ENCODE results near the gene BAZ2B.
A peak's percentile ranks its signal among the peaks of the same experiment; 100 is the strongest.

Gene BAZ2B

DNA sequence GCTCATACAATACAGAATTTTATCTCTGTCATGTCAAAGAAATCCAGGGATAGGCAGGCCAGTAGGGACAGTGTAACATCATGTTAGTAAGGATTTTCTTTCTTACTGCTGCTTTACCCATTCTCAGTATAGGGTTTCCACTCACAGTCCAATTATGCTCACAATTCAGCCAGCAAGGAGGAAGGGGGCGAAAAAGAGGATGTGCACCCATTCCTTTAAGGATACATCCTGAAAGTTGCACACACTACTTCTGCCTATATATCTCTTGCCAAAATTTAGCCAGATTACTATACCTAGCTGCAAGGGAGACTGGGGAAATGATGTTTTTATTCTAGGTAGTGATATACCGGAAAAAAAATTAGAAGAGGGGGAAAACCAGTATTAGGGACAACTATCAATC is 66.1 kb downstream of the BAZ2B start:
- no peak for DNase-seq
- in situ Hi-C loops (cut with HindIII; ENCODE audit: low pct_ligation_motif_present, low sequenced_read_pairs) = no loop called here
- H3K36me3 ChIP-seq (replicated peaks) = no peaks in the 10 kb centered on the region

DNA sequence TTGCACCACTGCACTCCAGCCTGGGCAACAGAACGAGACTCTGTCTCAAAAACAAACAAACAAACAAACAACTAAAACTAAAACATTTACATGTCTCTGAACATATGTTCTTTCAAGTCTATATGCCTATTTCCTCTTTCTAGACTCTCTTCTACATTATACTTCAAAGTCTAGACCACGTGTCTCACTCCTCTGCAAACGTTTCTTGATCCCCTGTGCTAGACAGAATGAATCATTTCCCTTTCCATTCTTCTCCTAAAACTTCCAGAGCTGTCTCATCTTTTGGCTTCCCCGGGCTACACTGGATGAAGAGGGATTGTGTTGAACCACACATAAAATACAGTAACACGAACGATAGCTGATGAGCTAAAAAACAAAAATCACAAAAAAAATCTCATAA is 67.1 kb downstream of the BAZ2B start:
- TF ChIP-seq, protein P1, sequence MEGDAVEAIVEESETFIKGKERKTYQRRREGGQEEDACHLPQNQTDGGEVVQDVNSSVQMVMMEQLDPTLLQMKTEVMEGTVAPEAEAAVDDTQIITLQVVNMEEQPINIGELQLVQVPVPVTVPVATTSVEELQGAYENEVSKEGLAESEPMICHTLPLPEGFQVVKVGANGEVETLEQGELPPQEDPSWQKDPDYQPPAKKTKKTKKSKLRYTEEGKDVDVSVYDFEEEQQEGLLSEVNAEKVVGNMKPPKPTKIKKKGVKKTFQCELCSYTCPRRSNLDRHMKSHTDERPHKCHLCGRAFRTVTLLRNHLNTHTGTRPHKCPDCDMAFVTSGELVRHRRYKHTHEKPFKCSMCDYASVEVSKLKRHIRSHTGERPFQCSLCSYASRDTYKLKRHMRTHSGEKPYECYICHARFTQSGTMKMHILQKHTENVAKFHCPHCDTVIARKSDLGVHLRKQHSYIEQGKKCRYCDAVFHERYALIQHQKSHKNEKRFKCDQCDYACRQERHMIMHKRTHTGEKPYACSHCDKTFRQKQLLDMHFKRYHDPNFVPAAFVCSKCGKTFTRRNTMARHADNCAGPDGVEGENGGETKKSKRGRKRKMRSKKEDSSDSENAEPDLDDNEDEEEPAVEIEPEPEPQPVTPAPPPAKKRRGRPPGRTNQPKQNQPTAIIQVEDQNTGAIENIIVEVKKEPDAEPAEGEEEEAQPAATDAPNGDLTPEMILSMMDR (IDR thresholded peaks at IDR 0.05; ENCODE audit: low read depth, low read length, missing control alignments) = no peak
- Histone ChIP-seq H3K4me3 (ENCODE audit: low read depth, low read length) (no peak overlapping the region), H3K27me3 (replicated peaks) (no peaks in the 10 kb centered on the region), H3K27ac (no peak overlapping the region), H3K36me3 (replicated peaks) (no peaks in the 10 kb centered on the region)
- in situ Hi-C loops (cut with HindIII; ENCODE audit: low pct_ligation_motif_present, low sequenced_read_pairs) = no loop called here
- DNase-seq = peak; percentile 28

More for the DNA sequence above, 66.1 kb downstream of the BAZ2B start:
- Histone ChIP-seq H3K4me3 (ENCODE audit: low read depth, low read length) (no peak overlapping the region), H3K27me3 (replicated peaks) (no peaks in the 10 kb centered on the region), H3K27ac (no peak overlapping the region)
- TF ChIP-seq, protein P1 (IDR thresholded peaks at IDR 0.05; ENCODE audit: low read depth, low read length, missing control alignments) = no peak

DNA sequence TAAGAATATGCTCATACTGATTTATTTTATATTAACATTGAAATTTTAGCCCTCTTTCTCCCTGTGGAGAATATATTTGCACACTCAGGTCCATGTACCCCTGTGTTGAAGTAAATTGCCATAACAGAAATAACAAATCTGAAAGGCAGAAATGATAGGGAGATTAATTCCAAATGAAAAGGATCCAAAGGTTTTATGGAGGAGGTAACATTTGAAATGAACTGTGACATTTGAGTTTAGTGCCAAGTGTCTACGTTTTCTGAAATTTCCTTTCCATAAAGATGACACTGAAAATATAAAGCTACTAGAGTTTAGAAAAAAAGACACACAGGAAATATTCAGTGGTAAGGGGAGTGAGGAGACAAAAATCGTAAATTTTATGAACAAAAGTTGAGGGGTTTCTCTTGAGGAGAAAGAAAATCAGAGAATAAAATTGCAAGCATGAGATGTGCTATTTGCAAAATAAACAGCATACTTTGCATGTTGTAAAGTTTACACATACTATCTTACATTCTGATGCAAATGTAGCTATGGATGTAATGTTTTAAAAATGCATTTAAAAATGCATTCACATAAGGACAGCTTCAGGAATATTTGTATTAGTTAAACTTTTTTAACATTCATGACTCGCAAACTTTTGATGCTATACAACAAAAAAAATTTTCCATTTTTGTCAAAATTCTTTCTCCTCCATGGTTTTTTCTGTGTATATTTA is 69.5 kb downstream of the BAZ2B start:
- DNase-seq = no peak
- no peaks in the 10 kb centered on the region for H3K36me3 ChIP-seq (replicated peaks)
- no peaks in the 10 kb centered on the region for H3K27me3 ChIP-seq (replicated peaks)
- TF ChIP-seq, protein P1 (IDR thresholded peaks at IDR 0.05; ENCODE audit: low read depth, low read length, missing control alignments) = no peak
- in situ Hi-C loops (cut with HindIII; ENCODE audit: low pct_ligation_motif_present, low sequenced_read_pairs) = no loop called here
- no peak overlapping the region for H3K4me3 ChIP-seq (ENCODE audit: low read depth, low read length)
- no peak overlapping the region for H3K27ac ChIP-seq

DNA sequence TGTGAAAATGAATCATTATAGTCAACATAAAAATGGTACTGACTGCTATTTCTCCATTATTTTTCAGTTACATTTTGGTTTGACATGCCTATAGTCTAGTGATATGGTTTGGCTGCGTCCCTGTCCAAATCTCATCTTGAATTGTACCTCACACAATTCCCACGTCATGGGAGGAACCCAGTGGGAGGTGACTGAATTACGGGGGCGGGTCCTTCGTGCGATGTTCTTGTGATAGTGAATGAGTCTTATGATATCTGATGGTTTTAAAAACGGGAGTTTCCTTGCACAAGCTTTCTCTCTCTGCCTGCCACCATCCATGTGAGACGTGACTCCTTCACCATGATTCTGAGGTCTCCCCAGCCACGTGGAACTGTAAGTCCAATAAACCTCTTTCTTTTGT is 70.3 kb downstream of the BAZ2B start:
- Histone ChIP-seq H3K36me3 (replicated peaks) (no peaks in the 10 kb centered on the region), H3K27ac (no peak overlapping the region), H3K27me3 (replicated peaks) (no peaks in the 10 kb centered on the region), H3K4me3 (ENCODE audit: low read depth, low read length) (no peak overlapping the region)
- TF ChIP-seq, protein P1 (IDR thresholded peaks at IDR 0.05; ENCODE audit: low read depth, low read length, missing control alignments) = no peak
- in situ Hi-C loops (cut with HindIII; ENCODE audit: low pct_ligation_motif_present, low sequenced_read_pairs) = no loop called here
- no peak for DNase-seq

DNA sequence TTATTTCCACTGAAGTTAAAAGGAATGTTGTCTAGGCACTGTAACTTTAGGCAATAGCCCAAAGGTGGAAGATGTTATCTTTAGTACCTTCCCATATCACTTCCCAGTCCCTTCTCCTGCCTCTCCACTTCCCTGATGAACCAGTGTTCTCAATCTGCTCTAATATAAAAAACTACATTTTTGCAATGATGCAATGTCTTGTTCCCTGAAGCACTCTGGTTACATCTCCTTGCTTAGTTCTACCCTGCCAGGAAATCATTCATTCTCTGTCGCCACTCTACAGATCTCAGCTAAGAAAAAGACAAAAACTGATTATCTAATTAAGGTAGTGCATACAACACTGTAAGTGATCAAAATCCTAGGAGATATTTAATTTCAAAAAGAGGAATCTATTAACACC is 71.3 kb downstream of the BAZ2B start:
- DNase-seq = no peak
- TF ChIP-seq, protein P1 (IDR thresholded peaks at IDR 0.05; ENCODE audit: low read depth, low read length, missing control alignments) = no peak
- no peaks in the 10 kb centered on the region for H3K27me3 ChIP-seq (replicated peaks)
- in situ Hi-C loops (cut with HindIII; ENCODE audit: low pct_ligation_motif_present, low sequenced_read_pairs) = no loop called here
- H3K4me3 ChIP-seq (ENCODE audit: low read depth, low read length) = no peak overlapping the region
- no peaks in the 10 kb centered on the region for H3K36me3 ChIP-seq (replicated peaks)
- H3K27ac ChIP-seq = no peak overlapping the region

DNA sequence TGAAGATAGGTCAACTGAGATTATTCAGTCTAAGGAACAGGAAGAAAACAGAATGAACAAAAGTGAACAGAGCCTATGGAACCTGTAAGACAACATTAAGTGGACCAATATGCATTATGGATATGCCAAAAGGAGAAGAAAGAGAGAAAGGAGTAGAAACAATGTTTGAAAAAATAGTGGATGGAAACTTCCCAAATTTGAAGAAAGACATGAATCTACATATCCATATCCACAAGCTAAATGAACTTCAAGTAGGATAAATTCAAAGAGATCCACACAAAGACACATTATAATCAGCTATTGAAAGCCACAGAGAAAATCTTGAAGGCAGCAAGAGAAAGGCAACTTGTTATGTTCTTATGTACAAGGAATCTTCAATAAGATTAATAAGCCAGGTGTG is 74.2 kb downstream of the BAZ2B start:
- H3K27ac ChIP-seq = no peak overlapping the region
- in situ Hi-C loops (cut with HindIII; ENCODE audit: low pct_ligation_motif_present, low sequenced_read_pairs) = no loop called here
- DNase-seq = no peak
- TF ChIP-seq, protein P1 (IDR thresholded peaks at IDR 0.05; ENCODE audit: low read depth, low read length, missing control alignments) = no peak
- H3K36me3 ChIP-seq (replicated peaks) = no peaks in the 10 kb centered on the region
- H3K27me3 ChIP-seq (replicated peaks) = no peaks in the 10 kb centered on the region
- no peak overlapping the region for H3K4me3 ChIP-seq (ENCODE audit: low read depth, low read length)
